Stomach (tissue), 9 donors: ENCODE data around the gene DHRSX. TPM values are rescaled to one million over a fixed set of nuclear protein-coding genes. Genes with fewer than 3 reads are reported as not detected.
"Not testable (repeated sequence)": the region's sequence is repeated elsewhere in the genome, so short reads cannot be mapped to it uniquely, and the experiment has no call there.

Source experiments
- DNase-seq, 2 donors: peaks; one replicate each; pipeline versions ENCODE4 v3.0.0 to v3.0.0-alpha.2; 2013 to 2019
- H3K27ac ChIP-seq, 5 donors: fragments of 200-600 bp in 4 of 5; sonication (generic) in 4 of 5; one replicate each; pipeline ENCODE4 v1.5.1; 2013 to 2019; ENCODE audit warnings: mild to moderate bottlenecking in 1 of 5, moderate library complexity in 1 of 5
- H3K27me3 ChIP-seq, 3 donors: fragments of 200-600 bp; sonication (generic); one replicate each; pipeline ENCODE4 v1.5.1; 2017 to 2019; ENCODE audit warnings: mixed run types in 1 of 3
- H3K36me3 ChIP-seq, 4 donors: fragments of 200-600 bp; sonication (generic); 1 replicate in 3 of 4; 2 replicates in 1 of 4; pipeline ENCODE4 v1.5.1; 2016 to 2019
- H3K4me1 ChIP-seq, 4 donors: fragments of 200-600 bp; sonication (generic); one replicate each; pipeline ENCODE4 v1.5.1; 2016 to 2019
- H3K4me3 ChIP-seq, 4 donors: fragments of 200-600 bp; sonication (generic) in 3 of 4; one replicate each; pipeline ENCODE4 v1.5.1; 2016 to 2019; ENCODE audit warnings: mild to moderate bottlenecking in 1 of 4
- H3K9me3 ChIP-seq, 4 donors: fragments of 200-600 bp; sonication (generic); one replicate each; pipeline ENCODE4 v1.5.1; 2016 to 2019
- CTCF ChIP-seq, 7 experiments: fragments of 450-650 bp in 4 of 7; fragments of 200-600 bp in 3 of 7; sonication (generic) in 3 of 7; IDR thresholded peaks; one replicate each; pipeline ENCODE4 v1.5.1; 2016 to 2019; ENCODE audit warnings: antibody characterized with exemption in 7 of 7, control low read depth in 2 of 7, mild to moderate bottlenecking in 1 of 7
- EP300 ChIP-seq: sonication (generic); formaldehyde crosslinking; IDR thresholded peaks from one replicate; pipeline ENCODE4 v1.6.1; 2017; ENCODE audit warnings: antibody characterized with exemption
- POLR2A ChIP-seq, 4 donors: fragments of 450-650 bp; IDR thresholded peaks; one replicate each; pipeline ENCODE4 v1.6.1; 2016; ENCODE audit warnings: antibody characterized with exemption in 4 of 4, control low read depth in 2 of 4, mild to moderate bottlenecking in 1 of 4, moderate library complexity in 1 of 4
- POLR2AphosphoS5 ChIP-seq, 3 donors: sonication (generic); formaldehyde crosslinking; IDR thresholded peaks; one replicate each; pipeline ENCODE4 v1.6.1; 2016; ENCODE audit warnings: antibody characterized with exemption in 3 of 3
- WGBS, 5 donors: extraction: QIAGEN DNeasy Blood & Tissue Kit in 3 of 5; methylation state at CpG; one replicate each; pipeline versions ENCODE4 v1.1.5 to v1.1.7; 2013 to 2018; 5-methylcytosine and 5-hydroxymethylcytosine counted together
- intact Hi-C: fragments of 100-400 bp; cut with DNase I; formaldehyde crosslinking; loops from one replicate; pipeline ENCODE4 v1.15.1; 2023; ENCODE audit warnings: low total_unique reads
- polyA plus RNA-seq, 3 donors: library from polyadenylated mRNA; stranded (reverse); fragments of 200-250 nt; gene quantifications; one replicate each; pipeline ENCODE4 v1.2.3, GENCODE V29; 2013
- total RNA-seq, 5 donors: library from RNA; depleted of rRNA; stranded (reverse); fragments of >200 nt; gene quantifications; one replicate each; pipeline versions ENCODE4 v1.1.0 to v1.2.3, GENCODE V29; 2014 to 2016
- donor health status: healthy with polysubstance abuse.
- donor health status: Bipolar disorder and iron deficiency.
- donor health status: healthy.

Gene DHRSX
- total and polyA plus RNA-seq, 8 donors: 11.2 to 69.4 (median 21.1) TPM

GRCh38 chrX:2220829-2221567 is 279.8 kb downstream of the DHRSX start:
- H3K4me3 ChIP-seq: no peak overlapping the region
- peaks cover 20 to 56% (median 41%) of the 10 kb centered on the region in 4 donors for H3K9me3 ChIP-seq
- intact Hi-C loops: no loop called here
- WGBS, 5 donors: 90 to 96% (median 94%) methylated on average over 12 of the region's 12 CpGs
- no peak for DNase-seq
- peaks cover 15 to 79% (median 41%) of the 10 kb centered on the region in 4 donors for H3K36me3 ChIP-seq
- H3K27ac ChIP-seq: no peak overlapping the region
- TF ChIP-seq EP300 (no peak), CTCF (IDR thresholded peaks at IDR 0.05) (no peak), POLR2A (IDR thresholded peaks at IDR 0.05) (no peak), POLR2AphosphoS5 (IDR thresholded peaks at IDR 0.05) (no peak)
- H3K4me1 ChIP-seq: no peaks in the 10 kb centered on the region
- H3K27me3 ChIP-seq: no peaks in the 10 kb centered on the region

- whole genome bisulfite sequencing, 5 donors: 90 to 97% (median 96%) methylated on average over 3 of the region's 3 CpGs
- intact Hi-C loops: no loop called here
- peaks cover 20 to 63% (median 44%) of the 10 kb centered on the region in 4 donors for H3K9me3 ChIP-seq
Measured at GRCh38 chrX:2220296-2220695, 280.5 kb downstream of the DHRSX start.

GRCh38 chrX:2214138-2214823 is 286.5 kb downstream of the DHRSX start:
- H3K27ac ChIP-seq, H3K4me3 ChIP-seq, DNase-seq, intact Hi-C loops, H3K4me1 ChIP-seq, H3K27me3 ChIP-seq: not testable (repeated sequence)
- 91 to 96% (median 94%) methylated on average over 7 of the region's 7 CpGs for WGBS, 5 donors
- Histone ChIP-seq H3K9me3 (peaks cover 10 to 47% (median 23%) of the 10 kb centered on the region in 4 donors), H3K36me3 (peaks cover 0 to 17% (median under 1%) of the 10 kb centered on the region in 4 donors)

More at GRCh38 chrX:2220296-2220695, 280.5 kb downstream of the DHRSX start:
- Histone ChIP-seq H3K27me3 (no peaks in the 10 kb centered on the region), H3K4me3 (no peak overlapping the region), H3K27ac (no peak overlapping the region), H3K36me3 (peaks cover 15 to 72% (median 40%) of the 10 kb centered on the region in 4 donors), H3K4me1 (no peaks in the 10 kb centered on the region)
- no peak for TF ChIP-seq POLR2A (IDR thresholded peaks at IDR 0.05)
- TF ChIP-seq POLR2AphosphoS5 (IDR thresholded peaks at IDR 0.05): no peak
- no peak for TF ChIP-seq CTCF (IDR thresholded peaks at IDR 0.05)
- no peak for TF ChIP-seq EP300
- no peak for DNase-seq

DNA sequence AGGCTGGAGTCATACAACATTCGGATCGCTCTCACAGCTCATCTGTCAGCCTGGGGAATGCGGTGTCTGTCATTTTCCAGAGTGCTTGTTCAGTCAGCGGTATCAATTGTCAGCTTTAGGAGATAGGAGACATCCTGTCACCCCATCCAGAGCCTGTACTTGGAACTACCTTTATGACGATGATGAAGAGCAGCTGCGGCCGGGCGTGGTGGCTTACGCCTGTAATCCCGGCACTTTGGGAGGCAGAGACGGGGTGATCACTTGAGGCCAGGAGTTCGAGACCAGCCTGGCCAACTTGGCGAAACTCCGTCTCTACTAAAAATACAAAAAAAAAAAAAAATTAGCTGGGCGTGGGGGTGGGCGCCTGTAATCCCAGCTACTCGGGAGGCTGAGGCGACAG is 289.1 kb downstream of the DHRSX start:
- DNase-seq, H3K36me3 ChIP-seq, H3K27ac ChIP-seq, H3K27me3 ChIP-seq, intact Hi-C loops, H3K4me3 ChIP-seq, H3K4me1 ChIP-seq: not testable (repeated sequence)
- 90 to 95% (median 94%) methylated on average over 17 to 18 of the region's 18 CpGs for WGBS, 5 donors
- H3K9me3 ChIP-seq: peaks cover 0 to 28% (median 9%) of the 10 kb centered on the region in 4 donors

DNA sequence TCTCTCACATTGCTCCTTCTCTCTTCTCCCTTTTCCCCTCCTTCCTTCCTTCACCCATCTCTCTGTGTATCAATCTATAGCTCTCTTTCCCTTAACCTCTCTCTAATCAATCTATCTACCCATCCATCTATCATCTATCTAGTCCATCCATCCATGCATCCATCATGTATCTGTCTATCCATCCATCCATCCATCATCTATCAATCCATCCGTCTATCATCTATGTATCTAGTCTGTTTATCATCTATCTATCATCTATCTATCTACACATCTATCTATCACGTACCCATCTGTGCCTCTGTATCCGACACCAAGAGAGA is 307.5 kb downstream of the DHRSX start:
- H3K4me1 ChIP-seq: no peaks in the 10 kb centered on the region
- peaks cover 0 to 8% (median 2%) of the 10 kb centered on the region in 4 donors for H3K9me3 ChIP-seq
- intact Hi-C loops: no loop called here
- no peaks in the 10 kb centered on the region for H3K36me3 ChIP-seq
- 91 to 96% (median 94%) methylated on average over 3 of the region's 3 CpGs for WGBS, 5 donors
- TF ChIP-seq POLR2AphosphoS5 (IDR thresholded peaks at IDR 0.05) (no peak), CTCF (IDR thresholded peaks at IDR 0.05) (no peak), POLR2A (IDR thresholded peaks at IDR 0.05) (no peak), EP300 (no peak)
- H3K27ac ChIP-seq: no peak overlapping the region
- DNase-seq: no peak
- H3K27me3 ChIP-seq: no peaks in the 10 kb centered on the region
- H3K4me3 ChIP-seq: no peak overlapping the region
